NCI-H524 treated with DMSO at 0.1 percent for 48 hours (cell line): Measurements from ENCODE around the gene CASR.

Experiments
- DNase-seq: peaks from one replicate; lab custom pipeline; 2025; lab: John Stamatoyannopoulos, UW

CASR gene

DNA sequence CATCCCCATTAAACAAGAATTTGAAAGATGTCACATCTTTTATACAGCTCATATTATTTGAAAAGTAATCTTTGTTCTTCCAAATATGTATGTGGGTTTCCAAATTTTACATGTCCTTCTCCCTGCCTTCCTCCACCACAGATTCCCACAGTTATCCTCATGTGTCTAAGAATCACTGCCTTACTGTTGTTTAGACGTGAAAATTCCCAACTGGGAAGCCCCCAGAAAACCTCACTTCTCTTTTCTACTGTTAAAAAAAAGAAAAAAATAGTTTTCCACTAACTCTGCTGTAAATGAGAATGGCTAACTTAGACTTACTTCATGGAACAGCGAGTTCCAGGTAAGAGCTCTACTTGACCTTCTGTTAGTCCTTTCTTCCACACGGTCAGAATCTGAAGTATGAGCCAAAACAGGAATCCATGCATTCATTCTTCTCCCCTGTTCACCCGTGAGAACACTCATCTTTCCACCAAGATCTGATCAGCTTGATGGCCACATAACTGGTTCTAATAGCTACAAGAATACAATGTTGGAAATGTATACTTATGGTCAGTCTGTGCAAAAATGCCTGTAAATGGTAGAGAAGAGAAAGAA is 123.7 kb downstream of the CASR start:
- DNase-seq: no peak

- DNase-seq: no peak
These were observed 124.5 kb downstream of the CASR start for GRCh38 chr3:122307976-122308375.

- no peak for DNase-seq
These were observed 126.9 kb downstream of the CASR start for GRCh38 chr3:122310361-122310760.

DNA sequence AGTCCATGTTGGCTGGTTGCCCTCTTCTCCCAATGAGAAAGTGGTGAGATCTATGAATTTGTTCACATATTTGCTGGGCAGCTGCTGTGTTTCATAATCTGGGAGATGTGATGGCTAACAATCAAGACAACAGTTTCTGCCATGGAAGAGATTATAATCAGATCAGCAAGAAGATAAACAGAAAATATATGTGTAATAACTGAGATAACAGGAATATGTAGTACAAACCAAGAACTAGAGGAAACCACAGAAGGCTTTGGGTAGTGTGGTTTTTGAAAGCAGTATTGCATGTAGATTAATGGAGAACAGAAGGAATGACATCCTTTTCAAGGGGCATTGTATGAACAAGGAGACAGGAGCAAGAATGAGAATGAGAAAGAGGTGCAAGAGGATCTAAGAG is 129.4 kb downstream of the CASR start:
- no peak for DNase-seq

- DNase-seq: no peak
These were observed 129.8 kb downstream of the CASR start for GRCh38 chr3:122313281-122313680.

DNA sequence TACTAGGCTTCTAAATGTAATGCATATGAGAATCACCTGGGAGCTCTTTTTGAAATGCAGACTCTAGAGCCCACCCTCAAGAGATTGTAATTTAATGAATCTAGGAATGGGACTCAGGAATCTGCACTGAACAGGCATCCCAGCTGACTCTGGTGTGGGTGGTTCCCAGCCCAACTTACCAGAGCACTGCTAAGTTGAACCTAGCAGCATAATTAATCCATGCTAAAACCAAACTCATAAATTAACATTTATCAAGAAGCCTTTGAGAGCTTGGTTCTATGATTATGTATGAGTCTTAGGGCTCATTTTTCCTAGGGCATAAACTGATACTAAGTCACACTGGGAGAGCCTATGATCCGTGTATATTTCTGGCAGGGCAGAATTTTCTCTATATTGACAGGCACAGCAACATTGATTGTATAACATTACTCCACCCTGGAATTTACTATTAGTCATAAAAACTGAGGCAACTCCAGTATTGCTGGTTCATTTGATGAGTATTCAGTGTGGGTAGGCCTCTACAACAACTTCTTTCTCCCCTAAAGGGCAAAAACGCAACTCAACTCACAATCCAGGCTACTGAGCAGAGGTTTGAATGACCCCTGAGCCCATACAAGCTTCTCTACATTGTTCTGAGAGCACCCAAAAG is 130.9 kb downstream of the CASR start:
- DNase-seq: no peak

DNA sequence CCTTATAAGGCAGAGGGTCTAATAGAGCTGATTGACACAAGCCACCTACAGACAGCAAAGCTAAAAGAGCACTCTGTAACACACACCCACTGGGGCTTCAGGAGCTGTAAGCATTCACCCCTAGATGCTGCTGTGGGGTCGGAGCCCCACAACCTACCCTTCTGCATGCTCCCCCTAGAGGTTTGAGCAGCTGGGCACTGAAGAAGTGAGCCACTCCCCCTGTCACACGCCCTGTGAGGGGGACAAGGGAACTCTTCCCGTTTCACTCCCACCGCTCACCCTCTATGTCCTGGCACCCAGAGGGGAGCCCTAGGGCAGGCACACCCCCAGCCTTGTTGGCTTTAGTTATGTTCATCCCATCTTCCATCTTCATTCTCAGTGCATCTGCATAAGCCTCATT is 132.2 kb downstream of the CASR start:
- no peak for DNase-seq

DNA sequence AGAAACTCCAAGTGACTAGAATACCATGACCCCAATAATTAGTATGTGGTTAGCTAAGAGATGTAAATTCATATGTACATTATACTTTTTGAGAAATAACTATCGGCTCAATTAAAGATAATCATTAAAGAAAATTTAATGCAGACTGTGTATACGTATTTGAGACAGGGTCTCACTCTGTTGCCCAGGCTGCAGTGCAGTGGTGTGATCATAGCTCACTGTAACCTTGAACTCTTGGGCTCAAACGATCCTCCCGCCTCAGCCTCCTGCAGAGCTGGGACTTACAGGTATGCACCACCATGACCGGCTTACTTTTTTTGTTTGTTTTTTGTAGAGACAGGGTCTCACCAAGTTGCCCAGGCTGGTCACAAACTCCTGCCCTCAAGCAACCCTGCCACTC is 132.9 kb downstream of the CASR start:
- DNase-seq: no peak

- no peak for DNase-seq
These were observed 135.2 kb downstream of the CASR start for GRCh38 chr3:122318620-122319019.

DNA sequence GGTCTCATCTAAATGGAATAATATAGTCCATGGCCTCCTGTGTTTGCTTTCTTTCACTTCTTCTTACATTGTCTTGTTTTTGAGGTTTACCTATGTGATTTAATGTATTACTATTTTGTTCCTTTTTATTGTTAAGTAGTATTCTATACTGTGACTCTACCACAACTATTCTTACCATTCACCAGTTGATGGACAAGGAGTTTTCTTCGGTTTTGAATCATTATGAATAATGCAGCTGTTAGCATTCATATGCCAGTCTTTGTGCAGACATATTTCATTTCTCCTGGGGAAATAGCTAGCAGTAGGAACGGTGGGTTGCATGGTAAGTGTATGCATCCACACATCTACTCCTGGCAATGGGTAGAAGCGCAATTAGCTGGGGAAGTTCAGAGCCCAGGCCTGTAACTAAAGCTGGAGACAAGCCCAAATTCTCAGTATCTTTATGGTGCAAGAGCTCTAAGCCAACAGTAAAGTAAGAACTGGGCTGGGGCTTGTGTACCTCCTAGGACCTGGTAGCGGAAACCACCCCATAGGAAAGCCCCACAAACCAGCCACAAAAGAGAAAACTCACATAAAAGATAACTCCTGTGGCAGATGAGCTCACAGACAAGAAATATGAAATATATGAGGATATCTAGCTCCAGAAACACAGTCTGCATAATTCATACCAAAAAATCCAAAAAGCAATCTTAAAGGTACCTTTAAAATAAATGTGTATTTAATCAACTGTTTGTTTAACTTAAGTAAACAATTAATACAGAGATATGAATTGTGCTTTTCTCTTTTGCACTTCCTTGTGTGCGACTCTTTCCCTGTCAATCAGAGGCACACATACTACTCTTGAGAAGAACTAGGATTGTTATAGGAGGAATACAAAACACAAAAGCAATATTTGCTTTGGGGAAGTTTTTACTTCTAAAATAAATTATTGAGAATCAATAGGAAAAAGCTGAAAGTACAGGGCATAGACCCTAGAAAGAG is 138.9 kb downstream of the CASR start:
- DNase-seq: no peak

DNA sequence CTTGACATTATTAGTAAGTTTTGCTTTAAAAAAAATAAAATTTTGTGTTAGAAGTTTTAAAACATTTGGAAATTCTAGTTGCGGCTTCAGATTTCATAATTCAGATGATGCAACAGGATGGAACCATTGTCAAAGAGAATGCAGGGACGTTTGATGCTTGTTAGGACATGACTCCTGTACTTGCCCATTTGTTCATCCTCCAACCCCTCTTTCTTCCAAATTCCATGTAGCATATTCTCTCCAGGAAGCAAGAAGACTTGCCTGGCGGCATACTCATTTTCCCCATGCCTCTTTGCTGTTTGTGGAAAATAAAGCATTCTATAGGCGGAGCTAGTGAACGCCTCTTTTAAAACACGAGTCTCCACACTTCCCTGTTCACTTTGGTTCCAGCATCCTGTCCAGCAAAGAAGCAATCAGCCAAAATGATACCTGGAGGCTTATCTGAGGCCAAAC is 141.4 kb downstream of the CASR start, which contains the start of gene CSTA:
Gene CSTA, plus strand, starts transcription at position 378 of the 453 bp plus-strand sequence. Its CDS starts 45 bp downstream, at position 423.
- DNase-seq: no peak

- no peak for DNase-seq
These were observed 142.3 kb downstream of the CASR start for GRCh38 chr3:122325769-122326168.

- no peak for DNase-seq
These were observed 148.4 kb downstream of the CASR start for GRCh38 chr3:122331886-122332285.

DNA sequence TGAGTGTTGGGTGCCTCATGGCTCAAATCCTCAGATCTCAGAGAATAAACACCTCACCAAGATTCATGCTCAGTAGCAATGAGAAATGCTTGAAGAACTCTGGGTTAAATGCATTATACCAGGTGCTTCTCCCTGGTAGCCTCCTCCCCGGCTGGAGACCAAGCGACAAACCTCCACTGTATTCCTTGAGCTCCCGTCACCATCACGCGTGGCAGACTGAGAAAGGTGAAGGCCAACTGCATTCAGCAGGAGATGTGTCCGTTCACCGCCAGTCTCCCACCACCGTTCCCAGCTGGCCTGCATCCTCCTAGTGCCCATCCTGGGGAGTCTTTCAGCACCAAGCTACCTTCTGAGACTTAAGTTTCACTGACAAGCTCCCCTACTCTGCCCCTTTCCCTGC is 149.1 kb downstream of the CASR start:
- DNase-seq: no peak
